Hypothalamus (tissue), 51 donors: ENCODE measurements around the gene FSIP2.

Experiments used
- DNase-seq, 51 donors: peaks; one replicate each; lab custom pipeline; 2025; lab: John Stamatoyannopoulos, UW

FSIP2 gene, protein sequence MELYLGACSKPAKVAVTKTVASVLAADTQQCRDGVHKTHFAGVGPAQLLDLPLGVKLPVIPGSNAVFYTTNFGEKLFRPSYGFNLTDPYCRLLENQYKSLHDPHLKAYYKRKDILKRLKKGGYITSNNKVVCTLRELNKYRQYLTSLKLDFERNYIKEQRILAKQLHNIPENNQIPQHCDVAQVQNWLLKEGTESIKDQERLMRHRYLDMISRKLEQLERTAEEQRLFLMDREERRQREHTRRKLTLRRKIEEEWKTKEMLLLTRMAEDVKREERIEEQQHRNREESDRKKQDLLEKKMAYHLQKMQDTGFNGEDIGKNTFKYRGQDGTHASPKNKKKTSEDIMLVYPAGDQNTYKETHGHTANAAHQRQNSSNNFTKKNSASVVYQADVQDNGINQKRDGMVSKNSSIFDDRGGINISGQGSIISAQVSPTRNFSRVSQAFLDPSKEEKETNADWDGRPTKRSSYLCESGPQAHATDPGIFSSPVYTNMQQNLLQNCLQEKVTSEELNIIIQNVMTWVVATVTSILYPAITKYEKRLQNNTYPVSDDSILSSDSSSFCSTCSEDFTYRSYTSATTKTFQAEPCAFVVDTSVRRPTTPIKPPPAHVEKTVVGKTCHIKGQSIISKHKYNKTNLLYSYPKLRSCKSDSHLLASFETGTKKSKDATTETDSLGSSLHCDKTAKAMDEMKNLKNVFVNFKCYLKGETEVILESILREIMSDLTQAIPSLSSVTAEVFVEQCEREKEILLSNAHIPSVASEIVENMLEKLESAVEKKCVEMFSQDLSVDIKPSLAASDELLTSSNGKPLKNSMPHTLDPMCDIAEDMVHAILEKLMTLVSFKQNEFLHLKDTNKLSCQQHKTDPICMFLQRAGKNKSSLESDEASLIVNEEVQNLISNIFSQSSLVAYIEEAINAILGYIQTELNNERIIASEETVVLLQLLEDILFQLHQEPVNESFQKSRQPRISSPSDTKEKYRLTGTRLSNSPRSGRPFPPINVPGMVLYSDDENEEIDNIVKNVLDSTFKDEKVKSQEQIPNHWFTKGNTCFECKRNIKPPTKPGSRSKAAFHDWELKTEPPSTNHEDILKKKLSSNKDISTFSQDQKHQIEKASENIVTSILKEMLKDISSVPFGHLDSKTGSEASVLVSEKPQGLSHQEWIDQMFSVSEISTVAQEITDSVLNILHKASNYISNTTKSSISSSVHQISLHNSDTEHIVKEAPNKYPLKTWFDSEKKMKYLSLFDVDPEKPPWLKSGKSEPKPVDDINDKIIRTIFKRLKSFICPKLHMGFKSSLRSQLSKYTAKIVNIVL (N-terminal part only)

DNA sequence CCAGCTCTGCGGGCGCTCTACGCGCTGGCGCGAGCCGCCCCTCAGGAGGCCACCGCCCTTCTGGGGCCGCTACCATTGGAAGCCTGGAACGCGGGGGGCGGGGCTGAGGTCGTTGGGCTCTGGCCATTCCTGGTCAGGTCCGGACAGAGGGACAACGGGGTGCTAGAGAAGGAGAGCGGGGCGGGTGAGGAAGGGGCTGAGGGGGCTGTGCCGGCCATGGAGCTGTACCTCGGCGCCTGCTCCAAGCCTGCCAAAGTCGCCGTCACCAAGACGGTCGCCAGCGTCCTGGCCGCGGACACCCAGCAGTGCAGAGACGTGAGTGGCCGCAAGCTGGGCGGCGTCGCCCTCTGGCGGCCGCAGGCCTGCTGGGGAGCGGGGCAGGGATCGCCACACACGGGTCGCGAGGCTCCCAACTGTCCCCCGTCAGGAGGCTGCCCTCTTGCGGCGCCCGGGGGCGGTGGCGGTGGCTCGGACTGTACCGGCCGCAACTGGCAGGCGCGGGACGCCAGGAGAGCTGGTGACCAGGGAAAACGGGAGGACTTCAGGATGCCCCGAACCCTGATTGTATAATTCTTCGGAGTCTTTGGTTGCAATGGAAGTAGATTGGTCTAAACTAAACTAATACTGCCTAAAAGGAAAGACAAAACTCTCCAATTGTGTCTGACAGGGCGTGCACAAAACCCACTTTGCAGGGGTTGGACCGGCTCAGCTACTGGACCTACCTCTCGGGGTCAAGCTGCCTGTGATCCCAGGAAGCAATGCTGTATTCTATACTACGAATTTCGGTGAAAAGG lies at the start of gene FSIP2:
TSS of gene FSIP2 (plus strand) at position 126 of the 794 bp plus-strand sequence. CDS start at position 217, 91 bp downstream.
- DNase-seq, result peak in 7 of 51 donors; percentile 0 to 2 (median 2)

DNA sequence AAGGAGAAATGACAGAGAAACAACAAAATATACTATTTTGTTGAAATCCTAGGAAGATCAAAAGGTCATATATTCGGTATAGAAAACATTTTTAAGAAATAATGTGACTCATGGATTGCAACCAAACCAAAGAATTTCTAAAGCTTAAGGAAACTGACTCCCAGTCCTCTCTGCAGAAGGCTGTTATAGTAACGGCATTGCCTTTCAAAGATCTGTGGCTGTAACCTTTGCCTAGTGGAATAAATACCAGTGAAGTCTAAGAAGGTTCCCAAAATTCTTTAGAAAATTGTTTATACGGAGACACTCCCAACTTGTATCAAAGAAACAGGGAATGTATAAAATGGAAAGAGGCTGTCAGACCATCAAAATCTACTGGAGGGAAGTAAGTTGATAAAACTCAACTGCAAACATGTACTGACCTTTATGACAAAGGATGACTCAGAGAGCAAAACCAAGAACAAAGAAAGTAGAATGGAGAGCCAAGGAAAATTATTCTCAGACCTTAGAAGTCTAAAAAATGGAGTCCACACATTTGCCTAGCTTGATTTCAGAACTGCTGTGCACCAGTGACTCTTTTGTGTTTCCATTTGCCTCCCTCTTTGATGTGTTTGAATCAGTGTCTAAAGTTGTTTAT lies 48.6 kb upstream of the FSIP2 start:
- DNase-seq, result no peak

DNA sequence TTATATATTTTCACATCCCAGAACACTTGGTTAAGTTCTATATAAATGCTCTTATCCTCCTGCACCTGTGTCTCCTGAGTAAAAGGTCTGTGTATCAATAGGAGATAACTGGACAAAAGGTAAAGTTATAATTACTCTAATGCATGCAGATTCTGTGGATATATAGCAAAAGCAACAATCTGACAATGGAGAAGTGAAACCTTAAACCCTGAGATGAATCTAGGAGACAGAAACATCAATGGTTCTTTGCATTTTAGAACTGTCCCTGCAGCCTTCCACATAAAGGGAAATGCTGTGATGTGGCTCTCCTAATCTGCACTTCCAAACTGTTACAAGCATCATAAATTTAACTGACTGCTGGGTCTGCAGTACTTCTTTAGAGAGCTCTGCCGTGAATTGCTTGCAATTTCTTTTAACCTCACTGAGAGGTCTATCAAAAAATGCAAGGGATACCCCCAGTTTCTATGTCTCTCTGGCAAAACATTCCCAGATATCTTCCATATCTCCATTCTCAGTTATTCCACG lies 42.8 kb upstream of the FSIP2 start:
- no peak for DNase-seq

DNA sequence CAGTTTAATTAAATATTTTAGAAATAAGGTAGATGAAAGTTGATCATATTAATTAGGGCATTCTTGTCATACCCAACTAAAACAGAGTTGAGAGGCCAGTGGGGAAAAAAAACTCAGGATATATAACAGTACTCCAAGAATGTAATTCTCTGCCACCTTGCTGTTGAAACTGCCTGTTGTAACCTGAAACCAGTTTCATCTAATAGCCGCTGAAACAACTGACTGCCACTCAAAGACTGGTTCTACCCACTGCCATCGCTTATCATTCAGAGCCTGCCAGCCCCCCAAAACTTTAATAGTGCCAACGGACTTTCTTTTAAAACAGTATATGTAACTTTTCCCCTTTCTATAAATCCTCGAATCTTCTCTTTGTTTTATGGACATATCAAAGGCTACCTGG lies 37.7 kb upstream of the FSIP2 start:
- no peak for DNase-seq

DNA sequence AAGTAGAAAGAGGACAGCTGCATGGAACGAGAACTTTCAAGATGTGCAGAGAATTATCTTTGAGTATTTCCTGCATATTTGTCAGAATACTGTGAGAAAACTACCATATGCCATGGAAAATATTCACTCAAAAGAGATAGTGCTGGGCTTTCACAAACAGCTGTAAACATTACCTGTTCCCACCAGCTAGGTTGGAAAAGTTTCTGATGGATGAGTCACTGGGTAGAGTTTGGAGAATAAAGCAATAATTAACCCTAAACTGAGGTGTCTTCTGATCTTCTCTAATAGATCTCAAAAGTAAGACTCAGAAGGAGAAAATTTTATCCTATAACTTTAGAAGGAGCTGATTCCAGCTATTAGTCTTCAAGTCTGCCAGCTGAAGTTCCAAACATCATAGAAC lies 3.9 kb upstream of the FSIP2 start:
- DNase-seq, result no peak

DNA sequence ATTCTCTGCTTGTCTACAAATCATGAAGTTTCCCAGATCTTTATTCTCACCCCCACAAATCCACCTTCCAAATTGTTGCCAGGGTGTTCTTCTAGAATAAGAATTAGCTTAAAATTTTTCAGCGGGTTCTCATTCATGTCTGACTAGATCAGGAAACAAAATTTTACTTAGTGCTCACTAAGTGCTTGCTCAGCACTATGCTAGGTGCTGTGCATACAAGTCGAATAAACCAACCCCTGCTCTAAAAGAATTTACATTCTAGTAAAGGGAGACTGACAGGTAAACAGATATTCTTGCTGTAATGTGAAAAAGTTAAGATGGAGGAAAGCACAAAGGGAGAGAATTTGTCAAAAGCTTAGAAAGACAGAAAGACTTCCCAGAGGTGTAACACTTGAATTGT lies 2.4 kb upstream of the FSIP2 start:
- no peak for DNase-seq

DNA sequence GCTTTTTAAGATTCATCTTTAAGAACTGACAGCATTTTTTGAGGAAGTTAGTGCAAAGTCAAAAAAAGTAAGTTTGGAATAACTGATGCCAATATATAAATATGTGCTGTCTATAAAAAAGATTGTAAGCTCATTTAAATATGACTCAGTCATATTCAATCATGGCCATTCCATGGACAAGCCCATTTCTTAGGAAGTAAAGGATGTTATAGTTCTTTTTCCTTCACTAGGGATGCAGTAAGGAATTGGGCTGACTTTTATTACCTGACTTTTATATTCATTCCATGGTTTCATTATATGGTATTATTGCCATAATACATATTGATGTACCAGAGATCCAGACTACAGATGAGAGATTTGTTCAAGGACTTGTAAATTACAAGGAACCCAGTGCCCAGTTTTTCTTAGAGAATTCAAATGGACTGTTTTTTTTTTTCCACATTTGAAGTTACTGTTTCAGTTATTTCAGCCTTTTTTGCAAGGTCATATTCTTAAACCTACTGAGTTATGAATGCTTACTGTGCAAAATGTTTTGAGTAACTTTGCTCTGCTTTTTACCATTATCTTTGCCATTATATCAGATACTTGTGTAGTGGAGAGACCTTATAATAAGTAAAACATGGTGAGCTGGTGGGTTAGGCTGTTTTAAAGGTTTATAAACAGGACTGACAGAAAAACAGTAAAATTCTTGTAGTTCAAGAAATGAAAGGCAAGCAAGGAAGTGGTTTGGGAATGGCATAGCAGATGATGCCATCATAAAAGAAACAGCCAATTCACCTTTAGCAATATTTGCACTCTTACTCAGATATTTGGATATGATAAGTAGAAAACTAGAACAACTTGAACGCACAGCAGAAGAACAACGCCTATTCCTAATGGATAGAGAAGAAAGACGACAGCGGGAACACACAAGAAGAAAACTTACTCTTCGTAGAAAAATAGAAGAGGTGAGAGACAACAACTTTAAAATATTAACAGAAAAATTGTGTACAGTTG lies 7.6 kb downstream of the FSIP2 start:
- no peak for DNase-seq

DNA sequence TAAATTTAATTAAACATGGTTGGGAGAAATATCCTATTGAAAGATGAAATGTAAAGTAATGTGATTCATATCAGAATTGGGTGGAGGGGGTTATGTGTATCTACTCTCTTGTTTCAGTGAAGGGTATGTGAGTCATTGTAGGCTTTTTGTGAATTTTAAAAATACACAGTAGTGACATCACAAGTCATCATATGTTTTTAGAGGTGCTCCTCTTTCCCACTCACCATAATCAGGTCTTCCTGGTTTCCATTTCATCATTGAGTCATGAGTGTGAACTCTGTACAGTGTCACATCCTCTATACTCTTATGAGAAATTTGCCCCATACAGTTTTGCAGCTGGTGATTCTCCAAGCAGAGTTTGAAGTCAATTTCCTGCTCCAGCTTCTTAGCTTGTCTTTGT lies 18.8 kb downstream of the FSIP2 start:
- DNase-seq, result no peak

DNA sequence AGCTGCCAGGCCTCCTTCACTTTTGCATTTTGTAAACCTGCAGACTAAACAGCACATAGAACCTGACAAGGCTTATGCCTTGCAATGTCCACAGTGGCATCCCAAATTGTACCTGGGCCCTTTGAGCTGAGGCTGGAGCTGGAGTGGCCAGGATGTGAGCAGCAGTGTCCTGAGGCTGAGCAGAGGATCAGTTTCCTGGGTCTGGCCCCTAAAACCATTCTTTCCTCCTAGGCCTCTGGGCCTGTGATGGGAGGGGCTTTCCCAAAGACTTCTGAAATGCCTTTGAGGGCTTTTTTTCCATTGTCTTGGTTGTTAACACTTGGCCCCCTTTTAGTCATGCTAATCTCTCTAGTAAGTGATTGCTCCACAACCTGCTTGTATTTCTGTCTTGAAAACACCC lies 32.8 kb downstream of the FSIP2 start:
- DNase-seq, result no peak

DNA sequence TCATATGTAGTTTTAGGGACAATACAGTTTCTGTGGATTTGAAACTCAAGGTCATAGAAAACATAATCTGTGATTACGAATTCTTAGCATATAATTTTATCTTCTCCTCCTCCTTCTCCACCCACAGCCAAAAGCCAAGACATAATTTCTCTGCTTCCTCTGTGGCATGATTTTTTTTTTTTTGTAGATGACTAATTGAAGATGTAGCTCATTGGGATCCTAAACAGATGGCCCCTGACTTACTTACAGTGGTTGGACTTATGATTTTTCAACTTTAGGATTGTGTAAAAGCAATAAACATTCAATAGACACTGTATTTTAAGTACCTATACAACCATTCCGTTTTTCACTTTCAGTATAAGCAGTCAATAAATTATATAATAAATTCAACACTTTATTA lies 42.3 kb downstream of the FSIP2 start:
- DNase-seq, result no peak

DNA sequence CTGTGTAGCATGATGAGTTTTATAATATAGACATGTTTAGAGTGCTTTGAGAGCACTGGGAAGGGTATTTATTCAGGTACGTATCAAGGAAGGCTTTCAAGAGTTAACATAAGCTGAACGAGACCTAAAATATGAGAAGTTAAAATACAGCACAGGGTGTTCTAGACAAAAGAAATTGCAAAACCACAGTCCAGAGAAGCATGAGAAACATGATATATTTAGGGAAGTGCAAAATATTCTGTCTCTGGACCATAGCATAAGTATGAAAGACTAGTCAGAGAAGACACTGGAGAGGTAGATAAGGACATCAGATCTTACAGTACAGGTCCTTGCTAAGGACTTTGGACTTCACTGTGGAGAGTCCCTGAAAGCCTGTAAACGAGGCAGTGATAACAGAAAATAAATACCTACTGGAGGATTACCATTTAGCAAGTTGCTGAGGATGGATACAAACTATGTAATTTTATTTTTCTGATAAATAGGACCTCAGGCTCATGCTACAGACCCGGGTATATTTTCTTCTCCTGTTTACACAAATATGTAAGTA lies 43.7 kb downstream of the FSIP2 start:
- DNase-seq, result no peak

DNA sequence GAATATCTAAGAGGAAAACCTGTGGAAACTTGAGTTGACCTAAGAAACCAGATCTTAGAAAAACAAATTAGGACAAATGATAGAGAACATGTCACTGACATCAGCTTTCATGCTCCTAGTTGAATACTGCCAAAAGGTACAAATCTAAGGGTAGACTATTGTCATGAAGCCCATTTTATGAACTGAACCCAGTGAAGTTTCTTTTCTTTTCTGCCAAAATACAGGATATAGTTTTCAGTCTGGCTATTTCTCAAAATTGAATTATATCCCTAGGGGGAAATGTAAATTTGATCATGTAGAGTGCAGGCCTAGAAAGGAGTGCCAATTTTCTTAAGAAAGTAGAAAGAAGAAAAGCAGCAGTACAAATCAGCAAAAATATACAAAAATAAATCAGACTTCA lies 46.6 kb downstream of the FSIP2 start:
- no peak for DNase-seq

DNA sequence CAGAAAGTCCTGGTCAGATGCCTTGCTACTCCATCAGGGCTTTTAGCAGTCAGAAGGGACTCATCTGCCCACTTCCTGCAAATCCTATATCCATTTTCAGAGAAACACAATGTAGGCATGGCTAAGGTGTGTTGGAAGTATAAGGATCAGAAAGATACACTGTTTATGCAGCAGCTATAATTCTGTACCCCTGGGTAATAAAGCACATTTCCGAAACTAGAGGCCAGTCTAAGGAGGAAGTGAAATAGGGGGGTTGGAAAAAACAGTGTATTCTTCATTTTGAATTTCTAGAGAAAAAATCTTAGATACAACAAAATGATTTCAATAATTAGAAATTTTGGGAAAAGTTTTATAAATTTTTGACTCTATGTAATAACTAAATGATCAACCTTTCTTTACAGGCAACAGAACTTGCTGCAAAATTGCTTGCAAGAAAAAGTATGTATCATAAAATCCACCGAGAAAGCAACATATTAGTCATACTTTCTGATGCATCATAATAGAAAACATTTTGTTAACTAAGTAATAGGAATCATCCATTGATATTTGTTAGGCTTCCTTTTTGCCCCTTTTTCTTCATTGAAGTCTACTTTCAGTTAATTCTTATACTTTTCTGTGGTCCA lies 47.4 kb downstream of the FSIP2 start:
- DNase-seq, result no peak

DNA sequence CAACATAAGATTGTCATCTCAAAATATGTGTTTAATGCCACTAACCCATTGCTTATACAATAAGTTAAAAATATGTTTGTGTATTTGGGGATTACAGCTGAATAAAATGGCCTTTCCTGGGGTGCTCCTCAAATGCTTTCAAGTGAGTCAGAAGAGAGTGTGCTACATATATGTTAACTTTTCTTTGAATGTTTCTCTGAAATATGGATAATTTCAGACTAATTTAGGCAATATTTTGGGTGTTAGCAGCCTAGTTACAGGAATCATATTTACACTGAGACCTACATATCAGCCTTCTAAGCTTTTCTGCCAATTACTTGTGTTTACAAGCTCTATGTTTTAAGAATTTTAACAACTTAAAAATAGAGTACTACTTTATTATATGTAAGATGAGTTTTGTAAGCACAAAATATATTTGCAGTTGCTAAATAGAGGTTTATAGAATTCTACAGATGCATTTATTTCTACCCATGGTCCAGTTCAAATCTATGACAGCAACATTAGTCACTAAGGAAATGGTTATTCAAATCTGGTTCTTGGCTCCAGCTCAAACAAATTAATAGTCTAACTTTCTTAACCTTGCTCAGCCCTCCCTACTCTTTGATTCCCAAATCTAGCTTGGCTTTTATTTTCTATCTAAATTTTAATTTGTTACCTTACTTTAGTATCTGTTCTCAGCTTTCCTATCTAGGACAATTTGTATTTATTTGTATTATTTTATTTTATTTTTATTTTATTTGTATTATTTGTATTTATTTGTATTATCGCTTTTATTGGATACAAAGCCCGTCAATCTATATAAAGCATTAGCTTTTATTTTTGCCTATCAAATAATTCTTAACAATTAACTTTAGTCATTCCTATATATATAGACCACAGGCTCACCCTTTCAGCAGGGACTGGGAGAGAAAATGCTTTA lies 48.9 kb downstream of the FSIP2 start:
- DNase-seq, result no peak

DNA sequence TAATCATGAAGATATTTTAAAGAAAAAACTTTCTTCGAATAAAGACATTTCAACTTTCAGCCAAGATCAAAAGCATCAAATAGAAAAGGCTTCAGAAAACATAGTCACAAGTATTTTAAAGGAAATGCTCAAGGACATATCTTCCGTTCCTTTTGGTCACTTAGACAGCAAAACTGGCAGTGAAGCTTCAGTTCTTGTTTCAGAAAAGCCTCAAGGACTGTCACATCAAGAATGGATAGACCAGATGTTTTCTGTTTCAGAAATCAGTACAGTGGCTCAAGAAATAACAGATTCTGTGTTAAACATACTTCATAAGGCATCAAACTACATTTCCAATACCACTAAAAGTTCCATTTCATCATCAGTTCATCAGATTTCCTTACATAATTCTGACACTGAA lies 51.8 kb downstream of the FSIP2 start:
- no peak for DNase-seq
